ENCODE data around the gene SPOCK1.

SPOCK1 gene

GRCh38 chr5:137217599-137218200 lies 281.4 kb downstream of the SPOCK1 start:
- no peak for DNase-seq
- no peak overlapping the region for H3K4me3 ChIP-seq (ENCODE audit: insufficient read depth in 1 of 2, low read depth in 1 of 2, low read length in 2 of 2)
- no peak overlapping the region for H3K14ac ChIP-seq (ENCODE audit: low read length in 2 of 2)
- H2BK12ac ChIP-seq (ENCODE audit: low read length in 2 of 2) = no peak overlapping the region
- H4K91ac ChIP-seq (ENCODE audit: low read length) = no peak overlapping the region
- peaks cover 0 to 3% of the 10 kb centered on the region in 2 experiments for H3K27me3 ChIP-seq (ENCODE audit: control insufficient read depth in 1 of 2, insufficient read depth in 1 of 2, low read length in 2 of 2)
- H3K4me1 ChIP-seq (ENCODE audit: control insufficient read depth, insufficient read depth, low read depth, low read length) = peaks cover 2% of the 10 kb centered on the region
- no peak overlapping the region for H2BK15ac ChIP-seq (ENCODE audit: low read depth, poor library complexity, severe bottlenecking)
- no peaks in the 10 kb centered on the region for H3K79me1 ChIP-seq (replicated peaks; ENCODE audit: low read length, poor library complexity, severe bottlenecking)
- H2BK5ac ChIP-seq (ENCODE audit: low read depth, low read length, poor library complexity, severe bottlenecking) = no peak overlapping the region
- H3K4ac ChIP-seq (ENCODE audit: low read depth in 1 of 2, low read length in 2 of 2) = no peak overlapping the region
- no peak overlapping the region for H3K27ac ChIP-seq (ENCODE audit: low read length, poor library complexity, severe bottlenecking)
- no peak overlapping the region for H3K4me2 ChIP-seq (ENCODE audit: low read length, poor library complexity, severe bottlenecking)
- no peak overlapping the region for H2AFZ ChIP-seq (ENCODE audit: low read depth, low read length)
- H3K23ac ChIP-seq (ENCODE audit: low read length in 2 of 2) = no peak overlapping the region
- no peak overlapping the region for H4K8ac ChIP-seq (ENCODE audit: low read length)
- H3K9me3 ChIP-seq (ENCODE audit: control insufficient read depth, low read length) = no peaks in the 10 kb centered on the region
- H2BK120ac ChIP-seq (ENCODE audit: low read depth, low read length) = no peak overlapping the region
- 76% methylated on average over 3 of the region's 6 CpGs for WGBS
- H3K18ac ChIP-seq (ENCODE audit: low read depth in 1 of 2, low read length in 2 of 2) = no peak overlapping the region
- no peak overlapping the region for H2AK5ac ChIP-seq (ENCODE audit: low read length, severe bottlenecking)
- no peaks in the 10 kb centered on the region for H3K36me3 ChIP-seq (ENCODE audit: control insufficient read depth in 1 of 2, insufficient read depth in 2 of 2, low read depth in 1 of 2, low read length in 2 of 2)
- H3K9ac ChIP-seq (ENCODE audit: low read length) = no peak overlapping the region

GRCh38 chr5:137216976-137217598 lies 282.0 kb downstream of the SPOCK1 start:
- no peak overlapping the region for H2AK5ac ChIP-seq (ENCODE audit: low read length, severe bottlenecking)
- no peak overlapping the region for H2BK5ac ChIP-seq (ENCODE audit: low read depth, low read length, poor library complexity, severe bottlenecking)
- H4K91ac ChIP-seq (ENCODE audit: low read length) = no peak overlapping the region
- H3K27ac ChIP-seq (ENCODE audit: low read length, poor library complexity, severe bottlenecking) = no peak overlapping the region
- no peak overlapping the region for H3K4ac ChIP-seq (ENCODE audit: low read depth in 1 of 2, low read length in 2 of 2)
- DNase-seq = no peak
- peaks cover 2% of the 10 kb centered on the region for H3K4me1 ChIP-seq (ENCODE audit: control insufficient read depth, insufficient read depth, low read depth, low read length)
- WGBS = 63% methylated on average over 4 of the region's 5 CpGs
- H3K36me3 ChIP-seq (ENCODE audit: control insufficient read depth in 1 of 2, insufficient read depth in 2 of 2, low read depth in 1 of 2, low read length in 2 of 2) = no peaks in the 10 kb centered on the region
- no peak overlapping the region for H2BK120ac ChIP-seq (ENCODE audit: low read depth, low read length)
- H3K4me2 ChIP-seq (ENCODE audit: low read length, poor library complexity, severe bottlenecking) = no peak overlapping the region
- no peak overlapping the region for H3K23ac ChIP-seq (ENCODE audit: low read length in 2 of 2)
- H3K27me3 ChIP-seq (ENCODE audit: control insufficient read depth in 1 of 2, insufficient read depth in 1 of 2, low read length in 2 of 2) = peaks cover 0 to 3% of the 10 kb centered on the region in 2 experiments
- no peak overlapping the region for H2BK15ac ChIP-seq (ENCODE audit: low read depth, poor library complexity, severe bottlenecking)
- no peak overlapping the region for H3K18ac ChIP-seq (ENCODE audit: low read depth in 1 of 2, low read length in 2 of 2)
- H3K14ac ChIP-seq (ENCODE audit: low read length in 2 of 2) = no peak overlapping the region
- H3K79me1 ChIP-seq (replicated peaks; ENCODE audit: low read length, poor library complexity, severe bottlenecking) = no peaks in the 10 kb centered on the region
- no peaks in the 10 kb centered on the region for H3K9me3 ChIP-seq (ENCODE audit: control insufficient read depth, low read length)
- no peak overlapping the region for H3K4me3 ChIP-seq (ENCODE audit: insufficient read depth in 1 of 2, low read depth in 1 of 2, low read length in 2 of 2)
- no peak overlapping the region for H2BK12ac ChIP-seq (ENCODE audit: low read length in 2 of 2)
- no peak overlapping the region for H3K9ac ChIP-seq (ENCODE audit: low read length)
- no peak overlapping the region for H2AFZ ChIP-seq (ENCODE audit: low read depth, low read length)
- no peak overlapping the region for H4K8ac ChIP-seq (ENCODE audit: low read length)

GRCh38 chr5:137215780-137216179 lies 283.3 kb downstream of the SPOCK1 start:
- no peaks in the 10 kb centered on the region for H3K9me3 ChIP-seq (ENCODE audit: control insufficient read depth, low read length)
- H3K4me1 ChIP-seq (ENCODE audit: control insufficient read depth, insufficient read depth, low read depth, low read length) = peaks cover 2% of the 10 kb centered on the region
- H3K18ac ChIP-seq (ENCODE audit: low read depth in 1 of 2, low read length in 2 of 2) = no peak overlapping the region
- H4K91ac ChIP-seq (ENCODE audit: low read length) = no peak overlapping the region
- H3K4ac ChIP-seq (ENCODE audit: low read depth in 1 of 2, low read length in 2 of 2) = no peak overlapping the region
- H3K23ac ChIP-seq (ENCODE audit: low read length in 2 of 2) = no peak overlapping the region
- no peak overlapping the region for H2BK120ac ChIP-seq (ENCODE audit: low read depth, low read length)
- no peak overlapping the region for H3K9ac ChIP-seq (ENCODE audit: low read length)
- H3K14ac ChIP-seq (ENCODE audit: low read length in 2 of 2) = no peak overlapping the region
- no peak overlapping the region for H2BK15ac ChIP-seq (ENCODE audit: low read depth, poor library complexity, severe bottlenecking)
- H2AK5ac ChIP-seq (ENCODE audit: low read length, severe bottlenecking) = no peak overlapping the region
- no peaks in the 10 kb centered on the region for H3K79me1 ChIP-seq (replicated peaks; ENCODE audit: low read length, poor library complexity, severe bottlenecking)
- peaks cover 0 to 6% of the 10 kb centered on the region in 2 experiments for H3K27me3 ChIP-seq (ENCODE audit: control insufficient read depth in 1 of 2, insufficient read depth in 1 of 2, low read length in 2 of 2)
- DNase-seq = no peak
- no peak overlapping the region for H3K4me2 ChIP-seq (ENCODE audit: low read length, poor library complexity, severe bottlenecking)
- H2BK5ac ChIP-seq (ENCODE audit: low read depth, low read length, poor library complexity, severe bottlenecking) = no peak overlapping the region
- H2BK12ac ChIP-seq (ENCODE audit: low read length in 2 of 2) = no peak overlapping the region
- no peak overlapping the region for H3K4me3 ChIP-seq (ENCODE audit: insufficient read depth in 1 of 2, low read depth in 1 of 2, low read length in 2 of 2)
- 92% methylated on average over 2 of the region's 2 CpGs for WGBS
- H3K36me3 ChIP-seq (ENCODE audit: control insufficient read depth in 1 of 2, insufficient read depth in 2 of 2, low read depth in 1 of 2, low read length in 2 of 2) = no peaks in the 10 kb centered on the region
- no peak overlapping the region for H3K27ac ChIP-seq (ENCODE audit: low read length, poor library complexity, severe bottlenecking)
- H4K8ac ChIP-seq (ENCODE audit: low read length) = no peak overlapping the region
- H2AFZ ChIP-seq (ENCODE audit: low read depth, low read length) = no peak overlapping the region

GRCh38 chr5:137215261-137215660 lies 283.9 kb downstream of the SPOCK1 start:
- peaks cover 0 to 6% of the 10 kb centered on the region in 2 experiments for H3K27me3 ChIP-seq (ENCODE audit: control insufficient read depth in 1 of 2, insufficient read depth in 1 of 2, low read length in 2 of 2)
- H3K4me3 ChIP-seq (ENCODE audit: insufficient read depth in 1 of 2, low read depth in 1 of 2, low read length in 2 of 2) = no peak overlapping the region
- no peak overlapping the region for H4K91ac ChIP-seq (ENCODE audit: low read length)
- no peak overlapping the region for H2BK5ac ChIP-seq (ENCODE audit: low read depth, low read length, poor library complexity, severe bottlenecking)
- no peaks in the 10 kb centered on the region for H3K9me3 ChIP-seq (ENCODE audit: control insufficient read depth, low read length)
- H2BK15ac ChIP-seq (ENCODE audit: low read depth, poor library complexity, severe bottlenecking) = no peak overlapping the region
- no peak overlapping the region for H3K18ac ChIP-seq (ENCODE audit: low read depth in 1 of 2, low read length in 2 of 2)
- no peak overlapping the region for H3K14ac ChIP-seq (ENCODE audit: low read length in 2 of 2)
- no peak for DNase-seq
- WGBS = no CpG with 5 or more reads among the region's 1 CpG
- H3K27ac ChIP-seq (ENCODE audit: low read length, poor library complexity, severe bottlenecking) = no peak overlapping the region
- H3K23ac ChIP-seq (ENCODE audit: low read length in 2 of 2) = no peak overlapping the region
- no peak overlapping the region for H3K9ac ChIP-seq (ENCODE audit: low read length)
- no peak overlapping the region for H2AK5ac ChIP-seq (ENCODE audit: low read length, severe bottlenecking)
- no peaks in the 10 kb centered on the region for H3K79me1 ChIP-seq (replicated peaks; ENCODE audit: low read length, poor library complexity, severe bottlenecking)
- H2BK120ac ChIP-seq (ENCODE audit: low read depth, low read length) = no peak overlapping the region
- no peaks in the 10 kb centered on the region for H3K36me3 ChIP-seq (ENCODE audit: control insufficient read depth in 1 of 2, insufficient read depth in 2 of 2, low read depth in 1 of 2, low read length in 2 of 2)
- no peak overlapping the region for H3K4ac ChIP-seq (ENCODE audit: low read depth in 1 of 2, low read length in 2 of 2)
- H2BK12ac ChIP-seq (ENCODE audit: low read length in 2 of 2) = no peak overlapping the region
- no peak overlapping the region for H2AFZ ChIP-seq (ENCODE audit: low read depth, low read length)
- peaks cover 2% of the 10 kb centered on the region for H3K4me1 ChIP-seq (ENCODE audit: control insufficient read depth, insufficient read depth, low read depth, low read length)
- no peak overlapping the region for H3K4me2 ChIP-seq (ENCODE audit: low read length, poor library complexity, severe bottlenecking)
- no peak overlapping the region for H4K8ac ChIP-seq (ENCODE audit: low read length)
